ENCODE data around the gene TMUB1.

TMUB1 gene

GRCh38 chr7:151079199-151079910, 3.9 kb downstream of the TMUB1 start:
- no peaks in the 10 kb centered on the region for H3K27me3 ChIP-seq
- peaks cover 27% of the 10 kb centered on the region for H3K36me3 ChIP-seq
- peak overlapping the region; percentile 92 for H3K4me3 ChIP-seq (ENCODE audit: low read depth, low read length)
- no peaks in the 10 kb centered on the region for H3K9me3 ChIP-seq
- peak; percentile 6 for DNase-seq
- peaks cover 39% of the 10 kb centered on the region for H3K4me1 ChIP-seq
- no peak for TF ChIP-seq CTCF (IDR thresholded peaks at IDR 0.05; ENCODE audit: low read depth, low read length)

GRCh38 chr7:151078233-151079040, 4.9 kb downstream of the TMUB1 start:
- H3K4me3 ChIP-seq (ENCODE audit: low read depth, low read length), result peak overlapping the region; percentile 5; the same call in 1 of the 2 replicates
- peaks cover 34% of the 10 kb centered on the region for H3K4me1 ChIP-seq
- H3K36me3 ChIP-seq, result peaks cover 36% of the 10 kb centered on the region
- H3K27me3 ChIP-seq, result no peaks in the 10 kb centered on the region
- peak; percentile 81 for DNase-seq
- no peaks in the 10 kb centered on the region for H3K9me3 ChIP-seq
- no peak for TF ChIP-seq CTCF (IDR thresholded peaks at IDR 0.05; ENCODE audit: low read depth, low read length)

- DNase-seq, result no peak
- no peak for TF ChIP-seq CTCF (IDR thresholded peaks at IDR 0.05; ENCODE audit: low read depth, low read length)
- Histone ChIP-seq H3K36me3 (peaks cover 40% of the 10 kb centered on the region), H3K27me3 (no peaks in the 10 kb centered on the region), H3K4me1 (peaks cover 34% of the 10 kb centered on the region), H3K4me3 (ENCODE audit: low read depth, low read length) (no peak overlapping the region), H3K9me3 (no peaks in the 10 kb centered on the region)
These were observed 5.5 kb downstream of the TMUB1 start for GRCh38 chr7:151077705-151078232.

GRCh38 chr7:151076863-151077704, 6.2 kb downstream of the TMUB1 start:
- DNase-seq, result peak; percentile 76
- Histone ChIP-seq H3K27me3 (no peaks in the 10 kb centered on the region), H3K9me3 (no peaks in the 10 kb centered on the region), H3K36me3 (peaks cover 47% of the 10 kb centered on the region), H3K4me1 (peaks cover 32% of the 10 kb centered on the region), H3K4me3 (ENCODE audit: low read depth, low read length) (no peak overlapping the region)
- TF ChIP-seq CTCF (IDR thresholded peaks at IDR 0.05; ENCODE audit: low read depth, low read length), result peak; percentile 51

GRCh38 chr7:151075978-151076426, 7.3 kb downstream of the TMUB1 start:
- no peaks in the 10 kb centered on the region for H3K27me3 ChIP-seq
- DNase-seq, result no peak
- no peaks in the 10 kb centered on the region for H3K9me3 ChIP-seq
- no peak overlapping the region for H3K4me3 ChIP-seq (ENCODE audit: low read depth, low read length)
- H3K36me3 ChIP-seq, result peaks cover 58% of the 10 kb centered on the region
- no peak for TF ChIP-seq CTCF (IDR thresholded peaks at IDR 0.05; ENCODE audit: low read depth, low read length)
- H3K4me1 ChIP-seq, result peaks cover 30% of the 10 kb centered on the region
